ENCODE measurements around the gene ARV1. TPM values are rescaled to one million over a fixed set of nuclear protein-coding genes. Genes with fewer than 3 reads are reported as not detected.
"Not testable (repeated sequence)": the region's sequence is repeated elsewhere in the genome, so short reads cannot be mapped to it uniquely, and the experiment has no call there.

The ARV1 gene
- polyA plus RNA-seq, 1 donor = 14.1 TPM

DNA sequence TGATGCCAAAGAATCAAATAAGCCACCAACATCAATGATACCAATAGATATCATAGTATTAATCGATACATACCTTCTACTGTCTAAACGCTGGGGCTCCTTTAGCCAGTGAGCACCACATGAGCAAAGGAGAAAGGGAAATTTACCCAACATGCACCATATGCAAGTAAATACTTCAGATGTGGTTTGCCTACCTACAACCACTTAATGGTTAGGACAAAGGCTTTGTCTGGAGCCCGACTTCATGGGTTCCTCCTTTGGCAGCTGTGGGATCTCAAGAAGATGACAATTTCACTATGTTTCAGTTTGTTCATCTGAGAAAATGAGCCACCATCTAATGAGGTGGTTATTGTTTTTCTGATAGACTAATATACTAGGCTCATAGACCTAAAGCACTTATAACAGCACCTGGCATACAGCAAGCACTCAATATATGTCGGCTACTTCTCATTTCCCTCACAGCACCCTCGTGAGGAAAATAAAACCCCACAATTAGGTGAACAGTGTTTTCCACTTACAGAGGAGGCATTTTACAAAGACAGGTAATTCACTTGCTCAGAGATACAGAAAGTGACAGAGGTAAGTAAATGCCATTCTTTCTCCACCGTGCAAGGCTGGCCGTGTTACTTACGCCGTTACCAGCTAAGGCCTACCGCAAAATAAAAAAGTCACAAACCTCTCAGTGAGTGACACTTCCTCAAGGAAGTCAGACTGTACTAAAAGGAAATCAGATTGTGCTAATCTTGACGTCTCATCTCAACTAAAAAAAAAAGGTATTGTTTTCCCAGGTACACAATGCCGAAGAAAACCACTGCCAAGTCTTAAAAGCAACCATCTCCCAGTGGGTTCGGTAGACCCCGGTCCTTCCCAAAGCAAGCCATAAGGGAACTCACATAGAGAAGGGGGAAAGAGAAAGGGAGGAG, 1.8 kb upstream of the ARV1 start:
- no peak for DNase-seq

DNA sequence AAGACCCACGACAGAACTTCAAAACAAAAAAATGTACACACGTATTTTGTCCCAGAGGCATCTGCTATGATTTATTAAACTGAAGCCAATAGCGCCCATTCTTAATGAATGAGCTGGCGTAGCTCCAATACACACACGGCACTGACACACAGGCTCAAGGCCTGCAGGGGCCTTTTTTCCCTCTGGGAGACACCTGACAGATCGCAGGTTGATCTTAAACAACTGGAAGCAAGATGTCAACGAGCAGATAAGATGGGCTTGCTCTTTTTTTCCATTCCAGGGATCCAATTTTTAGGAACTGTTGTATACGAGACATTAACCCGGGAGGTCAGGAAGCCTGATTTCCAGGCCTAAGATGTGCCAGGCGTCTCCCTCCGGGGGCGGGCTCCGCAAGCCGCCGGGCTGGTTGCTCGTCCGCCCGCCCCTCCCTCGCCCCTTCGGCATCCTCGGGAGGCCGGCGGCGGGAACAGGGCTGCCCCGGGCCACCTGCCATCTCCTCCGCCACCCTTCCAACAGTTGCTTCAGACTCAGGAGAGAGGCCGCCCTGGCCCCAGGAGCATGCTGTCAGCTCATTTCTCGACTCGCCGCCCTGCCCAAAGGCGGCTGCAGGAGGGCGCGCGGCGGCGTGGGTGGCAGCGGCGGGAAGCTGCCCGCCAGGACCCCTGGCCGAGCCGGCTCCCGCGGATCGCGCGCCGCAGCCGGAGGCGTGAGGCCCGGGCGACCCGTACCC, 968 bp upstream of the ARV1 start:
- no peak for DNase-seq

- DNase-seq = no peak
Measured at GRCh38 chr1:230979389-230979716, 459 bp downstream of the ARV1 start.

- DNase-seq = no peak
Measured at GRCh38 chr1:230979952-230980351, 1.1 kb downstream of the ARV1 start.

GRCh38 chr1:230982696-230983095, 3.8 kb downstream of the ARV1 start:
- no peak for DNase-seq

DNA sequence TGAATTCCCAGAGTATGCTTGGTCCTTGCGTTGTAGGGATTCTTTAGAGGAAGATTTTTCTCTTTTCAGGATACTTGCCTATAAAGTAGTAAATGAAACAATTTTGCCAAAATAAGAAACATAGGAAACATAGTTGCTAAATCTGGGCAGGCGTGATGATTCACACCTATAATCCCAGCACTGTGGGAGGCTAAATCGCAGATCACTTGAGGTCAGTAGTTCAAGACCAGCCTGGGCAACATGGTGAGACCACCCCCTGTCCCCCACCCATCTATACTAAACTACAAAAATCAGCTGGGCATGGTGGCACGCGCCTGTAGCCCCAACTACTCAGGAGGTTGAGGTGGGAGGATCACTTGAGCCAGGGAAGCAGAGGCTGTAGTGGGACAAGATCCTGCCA, 4.9 kb downstream of the ARV1 start:
- DNase-seq = no peak

- DNase-seq = not testable (repeated sequence)
Measured at GRCh38 chr1:230984622-230985515, 6.0 kb downstream of the ARV1 start.

DNA sequence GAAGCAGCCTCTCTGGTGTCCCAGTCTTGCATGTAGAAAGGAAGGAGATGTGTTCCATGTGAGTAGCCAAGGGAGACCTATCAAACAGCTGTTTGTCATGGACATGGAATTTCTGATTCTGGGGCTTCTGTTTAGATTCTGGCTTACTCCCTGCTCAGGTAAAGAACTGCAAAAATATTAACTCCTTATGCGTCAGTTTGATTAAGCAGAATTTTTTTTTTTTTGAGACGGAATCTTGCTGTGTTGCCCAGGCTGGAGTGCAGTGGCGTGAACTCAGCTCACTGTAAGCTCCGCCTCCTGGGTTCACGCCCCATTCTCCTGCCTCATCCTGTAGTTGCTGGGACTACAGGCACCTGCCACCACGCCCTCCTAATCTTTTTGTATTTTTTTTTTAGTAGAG, 6.8 kb downstream of the ARV1 start:
- no peak for DNase-seq

DNA sequence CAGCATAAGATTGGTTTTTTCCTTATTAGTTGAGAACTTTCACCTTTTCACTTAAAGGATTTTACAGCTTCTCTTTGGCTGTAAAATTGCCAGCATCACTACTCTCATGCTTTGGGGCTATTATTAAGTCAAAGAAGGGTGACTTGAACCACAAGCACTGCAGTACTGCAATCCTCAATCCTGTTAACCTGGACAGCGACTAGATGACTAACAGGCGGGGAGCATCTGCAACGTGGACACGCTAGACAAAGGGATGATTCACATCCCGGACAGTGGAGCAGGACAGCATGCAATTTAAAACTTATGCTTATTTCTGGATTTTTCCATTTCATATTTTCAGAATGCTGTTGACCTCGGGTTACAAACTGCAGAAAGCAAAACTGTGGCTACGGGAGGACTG, 8.1 kb downstream of the ARV1 start:
- no peak for DNase-seq

- DNase-seq = no peak
Measured at GRCh38 chr1:230987448-230987847, 8.6 kb downstream of the ARV1 start.

DNA sequence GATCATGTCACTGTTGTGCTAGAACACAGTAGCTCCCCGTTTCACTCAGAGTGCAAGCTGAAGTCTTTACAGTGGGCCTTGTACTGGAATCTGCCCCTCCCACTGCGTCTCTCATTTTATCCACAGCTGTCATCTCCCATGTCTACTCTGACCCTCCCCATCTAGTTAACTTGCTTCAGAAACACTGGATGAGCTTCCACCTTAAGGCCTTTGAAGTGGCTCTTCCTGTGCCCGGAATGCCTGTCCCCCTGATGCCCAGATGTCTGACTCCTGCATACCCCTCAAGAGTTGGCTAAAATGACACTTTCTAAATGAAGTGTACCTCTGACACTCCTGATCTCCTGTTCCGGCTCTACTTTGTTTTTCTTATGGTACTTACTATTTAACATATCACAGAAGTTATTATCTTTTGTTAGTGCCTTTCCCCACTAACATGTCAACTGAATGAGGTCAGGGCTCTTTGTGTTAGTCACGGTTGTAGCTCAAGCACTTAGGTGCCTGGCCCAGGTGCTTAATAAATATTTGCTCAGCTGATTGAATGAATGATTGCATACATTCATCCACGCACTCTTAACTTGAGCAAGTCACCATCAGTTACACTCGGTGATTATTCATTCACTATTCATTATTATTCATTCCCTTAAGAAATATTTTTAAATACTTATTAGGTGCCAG, 13.3 kb downstream of the ARV1 start:
- no peak for DNase-seq

- no peak for DNase-seq
Measured at GRCh38 chr1:230994860-230995259, 16.0 kb downstream of the ARV1 start.

GRCh38 chr1:231000201-231000600, 21.3 kb downstream of the ARV1 start:
- no peak for DNase-seq

DNA sequence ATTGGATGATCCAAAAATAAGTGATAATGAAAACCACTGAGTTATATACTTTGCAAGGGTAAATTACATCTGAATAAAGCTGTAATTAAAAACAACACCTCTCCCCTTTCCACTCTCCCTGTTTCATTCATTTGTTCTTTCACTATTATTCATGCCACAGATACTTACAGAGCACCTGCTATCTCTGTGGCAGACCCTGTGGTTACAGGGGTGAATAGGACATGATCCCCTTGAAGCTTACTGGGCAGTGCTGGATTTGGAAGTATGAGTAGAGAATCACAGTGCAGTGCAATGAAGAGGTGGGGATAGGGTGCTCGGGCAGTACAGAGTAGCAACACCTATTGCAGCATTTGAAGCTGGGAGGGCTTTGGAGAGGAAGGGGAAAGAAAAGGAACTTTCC, 21.7 kb downstream of the ARV1 start:
- no peak for DNase-seq

- no peak for DNase-seq
Measured at GRCh38 chr1:231001892-231002291, 23.0 kb downstream of the ARV1 start.

GRCh38 chr1:231007535-231007934, 28.6 kb downstream of the ARV1 start:
- not testable (repeated sequence) for DNase-seq

DNA sequence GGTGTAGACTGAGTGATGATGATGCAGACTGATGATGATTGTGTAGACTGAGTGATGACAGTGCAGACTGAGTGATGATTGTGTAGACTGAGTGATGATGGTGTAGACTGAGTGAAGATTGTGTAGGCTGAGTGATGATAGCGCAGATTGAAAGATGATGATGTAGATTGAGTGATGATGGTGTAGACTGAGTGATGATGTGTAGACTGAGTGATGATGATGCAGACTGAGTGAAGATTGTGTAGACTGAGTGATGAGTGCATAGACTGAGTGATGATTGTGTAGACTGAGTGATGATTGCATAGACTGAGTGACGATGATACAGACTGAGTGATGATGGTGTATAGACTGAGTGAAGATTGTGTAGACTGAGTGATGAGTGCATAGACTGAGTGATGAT, 32.5 kb downstream of the ARV1 start:
- DNase-seq = no peak

DNA sequence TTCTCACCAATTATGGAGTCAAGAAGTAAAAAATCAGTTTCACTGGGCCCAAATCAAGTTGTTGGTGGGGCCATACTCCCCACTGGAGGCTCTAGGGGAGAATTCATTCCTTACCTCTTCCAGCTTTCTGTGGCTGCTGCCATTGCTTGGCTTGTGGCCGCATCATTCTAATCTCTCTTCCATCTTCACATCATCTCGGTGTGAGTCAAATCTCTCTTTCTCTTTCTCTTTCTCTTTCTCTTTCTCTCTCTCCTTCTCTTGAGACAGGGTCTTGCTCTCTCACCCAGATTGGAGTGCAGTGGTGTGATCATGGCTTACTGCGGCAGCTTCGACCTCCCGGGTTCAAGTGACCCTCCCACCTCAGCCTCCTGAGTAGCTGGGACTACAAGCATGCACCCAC, 33.1 kb downstream of the ARV1 start:
- no peak for DNase-seq

DNA sequence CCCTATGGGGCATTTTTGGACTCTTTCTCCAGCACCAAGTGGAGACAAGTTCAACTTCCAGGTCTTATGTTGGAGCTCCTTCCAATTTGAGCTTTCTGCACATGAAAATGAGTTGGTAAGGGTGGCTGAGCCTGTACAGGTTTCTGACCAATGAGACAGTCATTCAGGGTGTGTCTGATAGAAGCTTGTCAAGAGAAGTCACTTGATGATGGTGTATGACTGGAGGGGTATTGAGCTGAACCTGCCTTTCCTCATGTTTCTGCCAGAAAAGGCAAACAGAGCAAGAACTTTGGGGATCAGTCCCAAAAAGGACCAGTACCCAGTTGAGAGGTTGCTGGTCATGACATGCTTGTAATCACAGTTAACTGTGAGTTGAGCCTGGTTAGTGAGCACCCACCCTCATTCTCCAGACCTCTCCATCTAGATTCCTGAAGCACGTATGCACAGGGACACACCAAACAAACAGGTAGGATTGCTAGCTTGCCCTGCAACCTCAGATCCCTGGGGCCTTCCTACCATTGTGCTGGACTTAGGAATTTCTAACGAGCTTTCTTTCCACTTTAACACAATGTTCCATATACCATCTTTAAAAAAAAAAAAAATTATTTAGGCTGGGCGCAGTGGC, 34.6 kb downstream of the ARV1 start:
- no peak for DNase-seq

- no peak for DNase-seq
Measured at GRCh38 chr1:231016234-231016633, 37.3 kb downstream of the ARV1 start.

GRCh38 chr1:231016966-231017365, 38.1 kb downstream of the ARV1 start:
- DNase-seq = no peak

GRCh38 chr1:231019711-231020110, 40.8 kb downstream of the ARV1 start:
- DNase-seq = no peak
